NCI-H2081 (cell line): ENCODE measurements around the gene ASB10.

Experiments
- DNase-seq, 2 experiments: peaks; one replicate each; lab custom pipeline; 2025; lab: John Stamatoyannopoulos, UW

ASB10 gene

DNA sequence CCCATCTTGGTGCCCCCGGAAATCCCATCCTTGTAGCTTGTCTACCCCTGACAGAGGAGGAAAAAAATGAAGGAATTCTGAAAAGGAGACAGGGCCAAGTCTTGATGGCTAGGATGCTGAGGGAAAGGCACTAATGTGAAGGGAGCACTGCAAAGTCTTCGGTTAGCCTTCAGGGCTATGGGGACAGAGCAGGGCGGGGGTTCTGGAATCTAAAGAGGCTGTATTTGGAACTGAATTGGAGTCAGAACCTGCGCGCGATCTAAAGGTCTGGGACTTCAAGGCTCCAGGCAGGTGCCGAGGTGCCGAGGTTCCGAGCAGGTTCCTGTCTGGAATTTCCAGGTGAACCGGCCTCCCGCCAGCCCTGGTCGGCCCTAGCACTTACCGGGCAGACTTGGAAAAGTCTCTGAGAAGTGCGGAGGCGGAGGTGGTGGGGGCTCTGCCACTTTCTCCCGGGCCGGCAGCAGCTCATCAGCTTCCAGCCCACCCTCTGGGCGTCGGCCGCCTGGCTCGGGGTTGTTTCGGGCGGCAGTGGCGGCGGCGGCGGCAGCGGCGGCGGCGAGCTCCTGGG is 20.3 kb downstream of the ASB10 start:
- no peak for DNase-seq

DNA sequence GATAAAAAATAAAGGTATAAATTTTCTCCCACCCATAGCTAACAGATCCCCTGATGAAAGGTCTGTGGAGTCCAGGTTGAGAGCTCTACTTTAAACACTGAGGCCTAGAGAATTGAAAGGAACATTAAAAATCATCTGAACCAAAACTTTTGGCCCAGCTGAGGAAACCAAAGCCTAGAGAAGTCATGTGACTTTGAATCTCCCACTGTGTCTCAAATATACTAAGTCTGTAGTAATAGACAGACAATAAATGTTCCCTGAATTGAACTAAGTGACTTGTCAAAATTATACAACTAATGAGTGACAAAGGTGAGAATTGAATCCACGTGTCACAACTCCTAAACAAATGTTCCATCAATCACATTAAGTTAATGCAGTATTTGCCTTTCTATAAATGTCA is 25.3 kb downstream of the ASB10 start:
- no peak for DNase-seq

DNA sequence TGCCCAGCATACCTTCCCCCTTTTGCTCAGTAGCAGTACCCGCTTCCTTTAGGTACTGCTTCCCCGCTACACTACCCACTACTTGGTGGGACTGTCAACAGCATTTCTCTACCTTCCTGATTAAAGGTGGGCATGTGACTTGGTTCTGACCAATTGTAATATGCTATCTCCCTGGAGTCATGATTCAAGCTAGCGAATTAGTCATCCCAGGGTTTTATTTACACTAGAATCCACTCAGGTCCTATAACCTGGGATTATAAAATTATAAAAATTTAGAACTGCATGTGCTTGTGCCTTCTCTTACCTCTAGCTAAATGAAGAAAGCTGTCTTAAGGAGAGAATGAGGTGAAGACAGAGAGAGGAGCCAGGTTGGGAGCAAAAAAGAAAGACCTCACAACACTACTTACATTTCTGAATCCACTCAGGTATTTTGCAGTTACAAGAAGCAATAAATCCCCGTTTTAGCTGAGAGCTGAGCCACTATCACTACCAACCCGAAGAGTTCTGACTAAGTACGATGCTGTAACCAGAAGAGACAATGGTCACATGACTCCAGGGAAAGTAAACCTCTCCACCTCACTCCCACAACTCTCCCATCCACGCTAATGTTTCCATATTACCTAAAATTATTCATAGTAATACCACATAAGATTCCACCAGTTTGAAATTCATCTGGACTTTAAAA is 29.3 kb downstream of the ASB10 start:
- DNase-seq: no peak

DNA sequence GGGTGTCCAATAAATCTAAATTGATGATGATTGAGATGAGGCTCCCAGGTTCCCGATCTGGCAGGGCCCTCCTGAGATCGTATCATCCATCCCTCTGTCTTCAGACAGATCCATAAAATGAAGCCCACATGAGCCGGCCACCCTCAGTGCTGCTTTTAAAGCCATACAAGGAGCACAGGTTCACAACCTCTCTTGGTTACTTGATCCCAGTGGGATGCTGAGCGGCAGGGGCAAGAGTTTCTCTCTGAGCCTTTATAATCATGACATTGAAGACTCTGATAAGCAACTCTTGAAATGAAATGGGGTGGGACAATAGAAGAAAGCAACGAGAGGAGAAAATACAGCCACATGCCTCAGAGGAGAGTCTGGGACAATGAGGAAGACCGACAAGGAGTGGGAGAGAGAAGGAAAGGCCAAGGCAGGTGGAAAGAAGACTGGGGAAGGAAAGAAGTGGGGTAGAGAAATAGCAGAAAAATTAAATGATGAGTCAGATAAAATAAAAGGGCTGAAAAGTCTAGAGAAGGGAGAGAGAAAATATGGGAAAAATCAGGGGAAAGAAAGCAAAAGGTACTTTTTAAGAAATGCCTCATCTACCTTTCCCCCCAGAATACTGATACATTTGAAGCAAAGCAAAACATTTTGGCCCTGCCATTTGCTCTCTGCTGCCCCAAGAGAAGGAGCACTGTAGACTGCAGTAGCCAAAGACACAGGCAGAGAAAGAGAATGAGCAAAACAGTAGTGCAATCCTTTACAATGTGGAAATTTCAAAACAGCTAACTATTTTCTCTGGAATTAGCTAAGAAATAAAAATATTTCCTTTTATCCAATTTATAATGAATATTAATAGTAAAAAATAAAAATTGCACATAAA is 34.2 kb downstream of the ASB10 start:
- no peak for DNase-seq

DNA sequence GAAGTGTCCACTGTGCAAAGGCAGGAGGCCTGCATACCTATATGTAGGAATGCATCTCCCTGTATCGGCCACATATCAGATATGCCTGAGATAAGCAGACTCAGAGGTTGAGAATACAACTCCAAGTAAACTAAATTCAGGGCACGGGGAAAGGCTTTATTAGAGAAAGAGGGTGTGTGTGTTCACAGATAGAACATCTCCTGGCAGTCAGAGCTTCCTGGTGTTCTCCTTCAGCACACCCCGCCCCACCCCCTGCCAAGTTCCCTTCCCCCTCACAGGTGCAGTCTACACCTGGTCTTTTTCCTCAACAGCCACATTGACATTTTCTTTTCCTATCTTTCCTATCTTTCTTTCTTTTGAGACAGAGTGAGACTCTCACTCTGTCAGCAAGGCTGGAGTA is 36.7 kb downstream of the ASB10 start:
- DNase-seq: no peak

DNA sequence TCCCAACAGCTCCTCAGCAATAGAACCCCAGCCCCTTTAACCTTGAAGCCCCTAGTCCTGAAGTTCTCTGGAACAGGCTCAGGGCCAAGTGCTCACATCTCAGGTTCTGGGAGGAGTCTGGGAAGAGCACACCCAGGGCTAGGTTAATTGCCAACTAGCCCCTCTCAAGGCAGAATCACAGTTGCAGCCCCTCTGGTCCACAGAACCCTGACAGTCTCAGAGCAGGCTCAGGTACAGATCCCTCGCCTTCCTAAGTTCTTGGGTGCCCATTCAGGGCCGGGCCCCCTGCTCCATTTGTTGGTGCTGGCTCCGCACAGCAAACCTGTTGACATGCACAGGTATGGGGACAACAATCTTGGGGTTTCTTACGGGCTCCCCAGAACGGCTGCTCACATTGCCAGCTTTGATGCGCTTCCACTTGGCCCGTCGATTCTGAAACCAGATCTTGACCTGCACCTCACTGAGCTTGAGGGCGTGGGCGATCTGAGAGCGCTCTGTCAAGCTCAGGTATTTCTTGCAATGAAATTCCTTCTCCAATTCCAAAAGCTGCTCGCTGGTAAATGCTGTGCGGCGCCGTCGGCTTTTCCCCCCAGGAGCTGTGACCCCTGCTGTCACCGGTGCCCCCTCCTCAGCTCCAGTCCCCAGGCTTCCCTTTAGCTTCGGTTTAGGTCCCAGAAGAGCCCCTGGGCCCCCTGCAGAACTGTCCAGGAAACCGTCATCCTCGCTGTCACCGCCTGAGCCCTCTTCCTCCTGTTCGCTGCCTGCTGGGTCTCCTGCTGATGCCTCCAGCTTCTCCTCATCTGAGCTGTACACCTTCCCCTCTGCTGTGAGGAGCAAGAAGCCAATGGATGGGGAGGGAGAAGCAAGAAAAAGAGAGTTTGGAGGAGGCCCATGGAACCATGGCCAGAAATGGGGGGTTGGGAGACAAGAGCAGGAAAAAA is 38.5 kb downstream of the ASB10 start:
- DNase-seq: no peak

DNA sequence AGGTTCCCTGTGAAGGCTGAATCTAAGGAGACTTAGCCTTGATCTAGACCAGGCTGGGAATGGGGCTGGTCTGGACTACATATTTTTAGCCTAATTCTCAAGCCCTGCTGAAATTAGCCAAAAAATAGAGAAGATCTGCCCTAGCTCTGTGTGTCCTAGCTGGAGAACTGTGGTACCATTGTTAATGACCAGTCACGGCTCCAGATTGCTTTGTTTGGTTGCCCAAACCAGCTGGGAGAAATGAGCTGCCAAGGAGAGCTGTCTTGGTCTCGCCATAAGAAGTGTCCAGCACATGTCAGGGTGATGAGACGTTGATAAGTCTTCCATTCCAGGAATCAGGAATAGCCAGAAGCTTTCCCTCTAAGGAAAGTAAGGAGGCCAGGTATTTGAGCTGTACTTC is 40.3 kb downstream of the ASB10 start:
- DNase-seq: no peak

DNA sequence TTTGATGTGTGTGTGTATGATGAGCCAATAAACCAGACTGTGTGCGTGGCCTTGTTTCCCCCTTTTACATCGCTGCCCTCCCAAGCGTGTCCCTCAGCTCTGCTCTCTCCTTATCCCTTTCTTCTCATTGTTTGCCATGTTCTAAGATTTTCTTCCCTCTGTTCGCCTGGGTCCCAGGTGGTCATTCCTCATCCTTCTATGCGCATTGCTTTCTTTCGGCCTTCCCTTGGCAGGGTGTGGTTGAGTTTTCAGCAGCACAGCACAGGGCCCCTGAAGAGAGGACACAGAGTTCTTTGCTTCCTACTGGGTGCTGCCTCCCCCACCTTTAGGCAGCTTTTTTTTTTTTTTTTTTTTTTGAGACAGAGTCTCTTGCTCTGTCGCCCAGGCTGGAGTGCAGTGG is 42.7 kb downstream of the ASB10 start:
- no peak for DNase-seq

DNA sequence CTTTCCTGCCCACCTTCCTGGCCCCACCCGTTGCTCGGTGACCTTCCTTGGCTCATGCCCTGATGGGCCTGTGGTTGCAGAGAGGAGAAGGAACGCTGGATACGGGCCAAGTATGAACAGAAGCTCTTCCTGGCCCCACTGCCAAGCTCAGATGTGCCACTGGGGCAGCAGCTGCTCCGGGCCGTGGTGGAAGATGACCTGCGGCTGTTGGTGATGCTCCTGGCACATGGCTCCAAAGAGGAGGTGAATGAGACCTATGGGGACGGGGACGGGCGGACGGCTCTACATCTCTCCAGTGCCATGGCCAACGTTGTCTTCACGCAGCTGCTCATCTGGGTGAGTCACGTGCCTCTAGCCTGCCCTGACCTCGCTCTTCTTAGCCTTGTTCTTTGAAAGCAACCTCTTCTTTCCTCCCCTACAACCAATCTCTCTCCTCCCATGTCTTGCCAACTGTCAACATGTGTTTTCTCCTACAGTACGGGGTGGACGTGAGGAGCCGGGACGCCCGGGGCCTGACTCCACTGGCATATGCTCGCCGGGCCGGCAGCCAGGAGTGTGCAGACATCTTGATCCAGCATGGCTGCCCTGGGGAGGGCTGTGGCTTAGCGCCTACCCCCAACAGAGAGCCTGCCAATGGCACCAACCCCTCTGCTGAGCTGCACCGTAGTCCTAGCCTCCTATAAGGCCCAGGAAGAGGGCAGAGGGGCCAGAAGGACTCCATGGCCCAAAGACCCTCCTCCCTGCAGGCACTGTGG is 43.6 kb downstream of the ASB10 start:
- no peak for DNase-seq

DNA sequence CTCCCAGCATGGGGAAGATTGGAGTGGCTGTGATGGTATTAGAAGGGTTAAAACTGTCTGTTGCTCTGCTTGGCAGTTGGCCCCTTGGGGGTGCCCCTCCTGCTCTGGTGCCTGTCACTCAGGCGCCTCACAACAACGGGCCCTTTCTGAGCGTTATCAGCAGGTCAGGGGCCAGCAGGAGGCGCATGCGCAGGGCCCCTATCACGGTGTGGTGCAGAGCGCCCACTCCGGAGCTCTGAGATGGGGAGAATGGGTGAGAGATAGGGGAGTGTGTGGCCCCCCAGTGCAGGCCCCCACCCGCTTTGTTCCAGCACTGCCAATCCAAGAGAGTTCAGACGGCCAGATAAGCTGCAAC is 44.4 kb downstream of the ASB10 start:
- DNase-seq: no peak

DNA sequence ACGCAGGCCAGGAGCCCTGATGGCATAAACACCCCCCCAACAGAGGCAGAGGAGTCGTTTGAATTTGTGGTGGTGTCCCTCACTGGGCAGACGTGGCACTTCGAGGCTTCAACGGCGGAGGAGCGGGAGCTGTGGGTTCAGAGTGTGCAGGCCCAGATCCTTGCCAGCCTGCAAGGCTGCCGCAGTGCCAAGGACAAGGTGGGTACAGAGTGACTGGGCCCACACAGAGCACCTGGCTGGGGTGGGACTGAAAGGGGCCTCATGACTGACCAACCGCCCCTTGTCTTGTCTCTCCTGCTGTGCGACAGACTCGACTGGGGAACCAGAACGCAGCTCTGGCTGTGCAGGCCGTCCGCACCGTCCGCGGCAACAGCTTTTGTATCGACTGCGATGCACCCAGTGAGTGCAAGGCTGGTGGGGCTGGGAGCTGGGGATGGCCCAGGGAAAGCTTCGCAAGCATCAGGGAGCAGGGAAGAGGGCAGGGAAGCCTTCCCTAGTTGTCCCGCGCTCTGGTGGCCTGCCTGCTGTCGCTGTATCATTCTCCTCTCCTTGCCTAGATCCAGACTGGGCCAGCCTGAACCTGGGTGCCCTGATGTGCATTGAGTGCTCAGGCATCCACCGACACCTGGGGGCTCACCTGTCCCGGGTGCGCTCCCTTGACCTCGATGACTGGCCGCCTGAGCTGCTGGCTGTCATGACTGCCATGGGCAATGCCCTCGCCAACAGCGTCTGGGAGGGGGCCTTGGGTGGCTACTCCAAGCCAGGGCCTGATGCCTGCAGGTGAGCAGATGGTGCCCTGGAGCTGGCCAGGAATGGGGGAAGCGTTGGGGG is 45.0 kb downstream of the ASB10 start:
- no peak for DNase-seq

DNA sequence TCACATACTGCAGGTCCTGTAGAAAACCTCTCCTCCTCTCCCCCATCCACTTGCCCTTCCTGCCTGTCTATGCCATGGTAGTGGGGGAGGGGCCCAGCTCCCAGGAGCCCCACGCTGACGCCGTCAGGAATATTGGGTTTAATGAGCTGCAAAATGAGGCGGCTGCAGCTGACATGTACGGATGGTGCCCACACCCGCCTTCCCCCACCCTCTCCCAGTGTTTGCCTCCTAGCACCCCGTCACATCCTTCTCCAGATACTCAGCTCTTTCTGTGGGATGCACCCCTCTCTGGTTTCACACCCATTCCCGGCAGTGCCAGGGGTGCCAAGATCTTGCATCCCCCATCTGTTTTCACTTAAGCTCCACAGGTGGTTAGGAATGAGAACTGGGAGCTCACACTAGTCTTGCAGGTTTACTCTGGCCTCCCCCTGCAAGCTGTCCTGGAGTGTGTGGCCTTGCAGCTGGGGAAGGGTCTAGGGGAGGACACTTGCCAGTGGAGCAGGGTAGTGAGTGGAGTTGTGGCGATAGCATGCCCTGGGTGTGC is 45.7 kb downstream of the ASB10 start:
- DNase-seq: no peak

DNA sequence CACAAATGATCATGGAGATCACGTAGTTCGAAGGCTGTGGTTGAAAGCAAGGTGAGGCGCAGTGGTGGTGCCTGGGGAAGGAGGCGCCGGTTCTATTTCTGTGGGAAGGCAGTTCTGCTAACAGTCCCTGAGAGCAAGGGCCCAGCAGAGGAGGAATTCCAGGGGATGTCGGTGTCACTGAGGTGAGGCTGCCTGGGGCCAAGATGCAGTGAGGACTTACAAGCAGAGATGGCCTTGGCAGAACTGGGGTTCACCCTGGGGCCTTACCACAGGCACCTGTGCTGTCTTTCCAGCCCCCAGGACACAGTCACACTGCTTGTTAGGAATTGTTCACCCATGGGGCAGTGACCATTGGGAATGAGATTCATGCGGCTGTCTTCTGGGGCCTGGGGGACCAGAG is 46.2 kb downstream of the ASB10 start:
- DNase-seq: no peak

DNA sequence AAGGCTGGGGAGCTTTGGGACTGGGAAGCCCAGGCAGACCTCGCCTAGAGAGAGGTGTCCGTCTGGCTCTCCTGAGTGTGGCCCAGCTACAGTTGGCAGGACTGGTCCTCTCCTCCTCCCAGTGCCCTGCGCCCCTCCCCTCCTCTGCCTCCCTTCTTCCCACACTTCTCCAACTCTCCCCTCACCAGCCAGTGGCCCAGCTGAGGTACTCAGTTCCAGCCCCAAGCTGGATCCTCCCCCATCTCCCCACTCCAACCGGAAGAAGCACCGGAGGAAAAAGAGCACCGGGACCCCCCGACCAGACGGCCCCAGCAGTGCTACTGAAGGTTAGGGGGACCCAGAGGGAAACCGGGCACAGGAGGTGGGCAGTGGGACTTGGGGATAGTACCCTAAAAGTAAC is 47.3 kb downstream of the ASB10 start:
- no peak for DNase-seq

DNA sequence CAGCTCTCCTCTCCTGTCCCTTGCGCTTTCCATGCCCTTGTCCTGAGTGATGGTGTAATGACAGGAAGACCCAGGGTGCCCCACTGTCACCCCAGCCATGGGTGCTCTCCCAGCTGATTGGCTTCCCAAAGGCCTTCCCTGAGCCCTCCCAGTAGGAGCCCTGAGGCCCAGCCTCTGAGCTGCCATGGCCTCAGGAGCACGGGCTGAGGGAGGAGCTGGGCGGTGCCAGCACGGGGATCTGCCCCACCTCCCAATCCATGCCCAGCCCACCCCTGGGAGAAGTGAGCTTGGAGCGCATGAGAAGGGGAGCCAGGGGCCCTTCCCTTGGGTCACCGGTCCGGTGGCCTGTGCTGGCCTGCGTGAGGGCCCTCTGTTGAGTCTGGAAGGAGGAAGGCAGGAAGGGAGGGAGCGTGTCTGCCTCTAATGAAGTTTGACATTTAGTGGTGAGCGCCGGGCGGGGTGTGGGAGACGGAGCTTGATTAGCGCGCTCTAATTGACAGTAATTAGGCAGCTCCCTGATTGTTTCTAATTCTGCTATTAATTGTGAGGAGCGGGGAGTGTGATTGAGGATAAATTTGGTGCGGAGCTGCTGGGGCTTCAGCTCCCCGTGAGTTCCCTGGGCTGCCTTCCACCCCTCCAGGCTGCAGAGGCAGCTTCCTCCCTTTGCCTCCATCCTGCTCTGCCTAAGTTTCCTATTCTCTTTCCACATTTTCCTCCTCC is 47.8 kb downstream of the ASB10 start:
- no peak for DNase-seq

DNA sequence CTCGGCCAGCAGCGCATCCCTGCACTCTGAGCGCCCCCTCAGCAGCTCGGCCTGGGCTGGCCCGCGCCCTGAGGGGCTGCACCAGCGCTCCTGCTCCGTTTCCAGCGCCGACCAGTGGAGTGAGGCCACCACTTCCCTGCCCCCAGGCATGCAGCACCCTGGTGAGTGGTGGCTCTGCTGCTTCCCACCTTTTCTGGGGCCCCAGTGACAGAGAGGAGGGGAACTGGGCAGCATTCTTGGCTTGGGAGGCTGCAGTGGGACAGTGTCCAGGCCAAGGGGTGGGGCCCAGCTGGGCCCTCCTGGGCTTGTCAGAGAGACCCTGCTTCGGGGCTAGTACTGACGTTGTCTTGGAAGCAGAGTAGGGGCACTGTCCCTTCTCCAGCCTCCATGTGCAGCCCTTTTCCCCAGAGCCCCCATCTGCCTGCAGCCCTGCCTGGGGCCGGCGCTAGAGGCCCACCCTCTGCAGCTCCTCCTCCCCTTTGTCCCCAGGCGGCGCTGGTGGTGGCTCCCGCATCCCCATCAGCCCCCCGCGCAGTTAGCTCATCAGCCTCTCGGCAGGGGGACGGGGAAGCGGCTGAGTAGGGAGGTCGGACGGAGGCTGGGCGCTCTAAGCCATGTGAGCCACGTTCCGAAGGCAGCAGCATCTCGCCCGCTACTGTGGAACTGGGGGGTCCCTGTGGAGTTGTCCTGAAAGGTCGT is 48.7 kb downstream of the ASB10 start:
- no peak for DNase-seq

DNA sequence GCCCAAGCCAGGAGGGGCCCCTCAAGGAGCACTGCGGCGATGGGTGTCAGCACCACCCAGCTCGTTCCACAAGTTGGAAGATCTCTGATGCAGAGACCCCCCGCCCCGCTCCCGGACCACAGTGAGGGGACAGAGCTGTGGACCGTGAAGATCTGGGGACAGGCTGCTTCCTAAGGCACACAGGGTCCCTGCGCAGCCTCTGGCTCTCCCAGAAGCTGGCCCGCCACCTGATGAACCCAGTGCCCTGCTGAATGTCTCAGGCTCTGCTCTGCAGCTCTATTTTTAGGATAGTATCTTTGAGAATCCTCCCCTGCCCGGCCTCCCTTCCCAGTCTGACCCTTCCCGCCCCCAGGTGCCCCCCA is 49.3 kb downstream of the ASB10 start:
- DNase-seq: no peak

DNA sequence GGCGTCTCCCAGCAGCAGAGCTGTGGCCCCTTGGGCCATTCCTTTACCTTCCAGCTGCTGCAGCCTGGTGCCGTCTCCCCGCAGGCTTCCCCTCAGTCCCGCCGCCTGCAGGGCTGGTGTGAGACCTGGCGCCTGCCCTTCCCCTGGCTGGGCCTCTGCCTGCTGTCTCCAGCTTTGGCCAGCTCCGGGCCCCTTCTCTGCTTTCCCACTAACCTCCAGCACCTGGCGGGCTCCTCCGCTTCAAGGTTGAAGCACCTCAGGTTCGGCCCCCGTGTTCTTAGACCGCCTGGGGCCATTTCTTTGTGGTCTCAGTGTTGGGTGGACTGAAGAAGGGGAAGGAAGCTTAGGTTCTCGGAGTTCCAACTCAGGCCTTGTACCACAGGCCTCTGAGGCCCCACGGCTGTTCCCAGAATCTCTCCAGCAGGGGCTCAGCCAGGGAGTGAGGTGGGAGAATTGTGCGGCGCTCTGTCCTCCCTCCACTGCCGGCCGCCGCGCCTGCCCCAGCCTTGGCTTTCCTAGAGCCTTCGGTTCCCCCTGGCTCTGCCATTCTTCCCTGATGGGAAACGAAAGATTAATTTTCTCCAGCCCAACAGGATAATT is 49.9 kb downstream of the ASB10 start:
- DNase-seq: no peak
